Spleen (tissue), 11 donors: ENCODE measurements around the gene UCHL5. TPM values are rescaled to one million over a fixed set of nuclear protein-coding genes. Genes with fewer than 3 reads are reported as not detected.

Experiments used
- DNase-seq: peaks from one replicate; pipeline ENCODE4 v3.0.0-alpha.2; 2020
- H3K27ac ChIP-seq, 8 donors: fragments of 200-600 bp; sonication (generic) in 7 of 8; 1 replicate in 4 of 8; 2 replicates in 4 of 8; pipeline versions ENCODE4 v1.5.0 to v1.8.0; 2016 to 2021; ENCODE audit warnings: inconsistent platforms in 4 of 8, mild to moderate bottlenecking in 4 of 8, moderate library complexity in 1 of 8
- H3K27me3 ChIP-seq, 7 donors: fragments of 200-600 bp; sonication (generic) in 6 of 7; replicated peaks in 1 of 7; 1 replicate in 4 of 7; 2 replicates in 3 of 7; pipeline versions ENCODE4 v1.5.0 to v1.8.0; 2016 to 2021; ENCODE audit warnings: inconsistent platforms in 3 of 7, mild to moderate bottlenecking in 1 of 7
- H3K36me3 ChIP-seq, 6 donors: fragments of 200-600 bp; sonication (generic) in 5 of 6; 1 replicate in 4 of 6; 2 replicates in 2 of 6; pipeline versions ENCODE4 v1.5.0 to v1.8.0; 2016 to 2021; ENCODE audit warnings: inconsistent platforms in 2 of 6
- H3K4me1 ChIP-seq, 6 donors: fragments of 200-600 bp; sonication (generic) in 5 of 6; 1 replicate in 3 of 6; 2 replicates in 3 of 6; pipeline versions ENCODE4 v1.5.0 to v1.8.0; 2016 to 2021; ENCODE audit warnings: inconsistent platforms in 3 of 6
- H3K4me3 ChIP-seq, 8 donors: fragments of 200-600 bp; sonication (generic) in 7 of 8; 1 replicate in 4 of 8; 2 replicates in 4 of 8; pipeline versions ENCODE4 v1.5.0 to v1.8.0; 2016 to 2021; ENCODE audit warnings: inconsistent platforms in 4 of 8, mild to moderate bottlenecking in 4 of 8, moderate library complexity in 2 of 8
- H3K9me3 ChIP-seq, 8 donors: fragments of 200-600 bp; sonication (generic) in 7 of 8; 1 replicate in 4 of 8; 2 replicates in 4 of 8; pipeline versions ENCODE4 v1.5.0 to v1.8.0; 2016 to 2021; ENCODE audit warnings: inconsistent platforms in 4 of 8
- POLR2A ChIP-seq, 3 donors: fragments of 450-650 bp; IDR thresholded peaks; one replicate each; pipeline ENCODE4 v1.5.1; 2017; ENCODE audit warnings: antibody characterized with exemption in 3 of 3, mild to moderate bottlenecking in 1 of 3
- POLR2AphosphoS5 ChIP-seq, 3 donors: sonication (generic); formaldehyde crosslinking; IDR thresholded peaks; one replicate each; pipeline ENCODE4 v1.5.1; 2017; ENCODE audit warnings: antibody characterized with exemption in 3 of 3
- WGBS, 5 donors: extraction: QIAGEN DNeasy Blood & Tissue Kit in 3 of 5; methylation state at CpG; one replicate each; pipeline versions ENCODE4 v1.1.5 to v1.1.7; 2013 to 2018; 5-methylcytosine and 5-hydroxymethylcytosine counted together
- intact Hi-C: fragments of 100-400 bp; cut with DNase I; formaldehyde crosslinking; loops from one replicate; pipeline ENCODE4 v1.15.0; 2023; ENCODE audit warnings: low total_unique reads
- polyA plus RNA-seq, 3 donors: library from polyadenylated mRNA; stranded (reverse); fragments of 200-250 nt; gene quantifications; one replicate each; pipeline ENCODE4 v1.2.1, GENCODE V29; 2013
- total RNA-seq, 7 donors: library from RNA; depleted of rRNA in 3 of 7; stranded (reverse); fragments of >200 nt in 3 of 7; fragmentation: NEBNext Ultra II Directional in 4 of 7; extraction: Animal tissue kit (Norgen Biotek cat#: 25700) in 4 of 7; gene quantifications; one replicate each; pipeline versions ENCODE4 v1.1.0 to v1.2.1, GENCODE V29; 2016 to 2021
- TF ChIP-seq, protein P1 (sequence below), 11 experiments: fragments of 200-600 bp in 7 of 11; fragments of 450-650 bp in 4 of 11; sonication (generic) in 4 of 11; IDR thresholded peaks in 8 of 11; conservative IDR thresholded peaks in 3 of 11; 1 replicate in 7 of 11; 2 replicates in 4 of 11; pipeline versions ENCODE4 v1.4.0 to v1.8.0; 2016 to 2021; ENCODE audit warnings: antibody characterized with exemption in 11 of 11, inconsistent platforms in 4 of 11, mild to moderate bottlenecking in 1 of 11
- donor health status: healthy with polysubstance abuse.
- donor health status: DM: no; HTN: no; CAD: no; lungs with moderate emphysema.
- donor health status: DM: no; HTN: no; CAD: no.
- donor health status: Bipolar disorder and iron deficiency.
- donor health status: healthy.
- donor health status: DM: no; HTN: no; CAD: no.
- donor health status: DM: yes; HTN: yes; CAD: no.

The UCHL5 gene
- total and polyA plus RNA-seq, 10 donors: 9.9 to 41.7 (median 32.8) TPM

DNA sequence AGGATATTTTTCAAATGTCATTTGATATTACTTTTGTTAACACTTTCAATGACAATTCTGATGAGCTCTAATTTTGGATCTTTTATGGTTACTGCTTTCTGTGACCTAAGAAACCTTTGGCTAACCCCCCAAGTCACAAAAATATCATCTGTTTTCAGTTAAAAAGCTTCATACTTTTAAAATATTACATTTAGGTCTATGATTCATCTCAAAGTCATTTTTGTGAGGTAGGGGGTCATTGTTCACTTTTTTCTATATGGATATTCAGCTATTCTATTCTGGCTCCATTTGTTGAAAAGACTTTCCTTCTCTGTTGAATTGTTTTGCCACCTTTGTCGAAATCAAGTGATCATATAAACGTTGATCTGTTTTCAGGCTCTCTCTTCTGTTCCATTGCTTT, 44.8 kb downstream of the UCHL5 start:
- intact Hi-C loops: loop anchor here (10.0 kb wide), 1 partner anchor 550 kb away; no protein-coding TSS in a partner anchor
- WGBS, 5 donors: 87 to 97% (median 93%) methylated on average over 2 of the region's 2 CpGs
- Histone ChIP-seq H3K27me3 (no peaks in the 10 kb centered on the region), H3K36me3 (peaks cover 0 to 11% (median 0%) of the 10 kb centered on the region in 6 donors), H3K4me3 (no peak overlapping the region), H3K4me1 (peaks cover 0 to 10% (median 3%) of the 10 kb centered on the region in 6 donors), H3K9me3 (no peaks in the 10 kb centered on the region), H3K27ac (no peak overlapping the region)
- DNase-seq: no peak
- TF ChIP-seq, protein P1, sequence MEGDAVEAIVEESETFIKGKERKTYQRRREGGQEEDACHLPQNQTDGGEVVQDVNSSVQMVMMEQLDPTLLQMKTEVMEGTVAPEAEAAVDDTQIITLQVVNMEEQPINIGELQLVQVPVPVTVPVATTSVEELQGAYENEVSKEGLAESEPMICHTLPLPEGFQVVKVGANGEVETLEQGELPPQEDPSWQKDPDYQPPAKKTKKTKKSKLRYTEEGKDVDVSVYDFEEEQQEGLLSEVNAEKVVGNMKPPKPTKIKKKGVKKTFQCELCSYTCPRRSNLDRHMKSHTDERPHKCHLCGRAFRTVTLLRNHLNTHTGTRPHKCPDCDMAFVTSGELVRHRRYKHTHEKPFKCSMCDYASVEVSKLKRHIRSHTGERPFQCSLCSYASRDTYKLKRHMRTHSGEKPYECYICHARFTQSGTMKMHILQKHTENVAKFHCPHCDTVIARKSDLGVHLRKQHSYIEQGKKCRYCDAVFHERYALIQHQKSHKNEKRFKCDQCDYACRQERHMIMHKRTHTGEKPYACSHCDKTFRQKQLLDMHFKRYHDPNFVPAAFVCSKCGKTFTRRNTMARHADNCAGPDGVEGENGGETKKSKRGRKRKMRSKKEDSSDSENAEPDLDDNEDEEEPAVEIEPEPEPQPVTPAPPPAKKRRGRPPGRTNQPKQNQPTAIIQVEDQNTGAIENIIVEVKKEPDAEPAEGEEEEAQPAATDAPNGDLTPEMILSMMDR (IDR thresholded peaks at IDR 0.05 in 8 of 11, conservative IDR thresholded peaks at IDR 0.05 in 3 of 11): no peak
- no peak for TF ChIP-seq POLR2AphosphoS5 (IDR thresholded peaks at IDR 0.05)
- no peak for TF ChIP-seq POLR2A (IDR thresholded peaks at IDR 0.05)

- WGBS, 5 donors: 93 to 97% (median 94%) methylated on average over 7 of the region's 7 CpGs
- peaks cover 0 to 11% (median 0%) of the 10 kb centered on the region in 6 donors for H3K36me3 ChIP-seq
- no peaks in the 10 kb centered on the region for H3K27me3 ChIP-seq
- no peak overlapping the region for H3K27ac ChIP-seq
- no peak for DNase-seq
- intact Hi-C loops: loop anchor here (10.0 kb wide), 1 partner anchor 549 kb away; no protein-coding TSS in a partner anchor
- TF ChIP-seq POLR2AphosphoS5 (IDR thresholded peaks at IDR 0.05): no peak
- no peak for TF ChIP-seq POLR2A (IDR thresholded peaks at IDR 0.05)
- TF ChIP-seq, protein P1 (IDR thresholded peaks at IDR 0.05 in 8 of 11, conservative IDR thresholded peaks at IDR 0.05 in 3 of 11): no peak
- H3K9me3 ChIP-seq: no peaks in the 10 kb centered on the region
- H3K4me1 ChIP-seq: peaks cover 0 to 3% (median 0%) of the 10 kb centered on the region in 6 donors
- H3K4me3 ChIP-seq: no peak overlapping the region
Measured at GRCh38 chr1:193013707-193014106, 45.5 kb downstream of the UCHL5 start.

- Histone ChIP-seq H3K9me3 (no peaks in the 10 kb centered on the region), H3K27me3 (no peaks in the 10 kb centered on the region), H3K4me3 (no peak overlapping the region), H3K36me3 (peaks cover 0 to 11% (median 0%) of the 10 kb centered on the region in 6 donors), H3K4me1 (peaks cover 0 to 3% (median 0%) of the 10 kb centered on the region in 6 donors), H3K27ac (peak overlapping the region in 3 of 8 donors; percentile 0 to 27 (median 3))
- TF ChIP-seq POLR2A (IDR thresholded peaks at IDR 0.05) (no peak), POLR2AphosphoS5 (IDR thresholded peaks at IDR 0.05) (no peak)
- TF ChIP-seq, protein P1 (IDR thresholded peaks at IDR 0.05 in 8 of 11, conservative IDR thresholded peaks at IDR 0.05 in 3 of 11): no peak
- intact Hi-C loops: loop anchor here (10.0 kb wide), 1 partner anchor 548 kb away; no protein-coding TSS in a partner anchor
- 78 to 95% (median 84%) methylated on average over 2 of the region's 2 CpGs for WGBS, 5 donors
- DNase-seq: no peak
Measured at GRCh38 chr1:193013005-193013404, 46.2 kb downstream of the UCHL5 start.

DNA sequence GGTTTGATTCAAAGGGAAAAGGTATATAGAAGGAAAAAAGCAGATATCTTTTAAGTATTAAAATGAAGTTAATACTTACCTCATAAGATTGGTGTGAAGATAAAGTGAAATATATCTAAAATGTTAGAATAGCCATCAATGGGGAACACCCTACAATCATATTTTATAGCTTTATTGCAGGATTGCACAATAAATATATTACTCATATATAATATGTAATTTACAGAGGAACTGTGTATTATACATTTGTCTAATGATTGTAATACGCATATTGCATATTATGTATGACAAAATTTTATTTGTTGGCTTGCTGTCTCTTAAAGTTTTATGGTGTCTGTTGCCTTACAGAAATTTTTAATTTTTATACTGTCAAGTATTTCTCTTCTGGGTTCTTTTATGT, 47.8 kb downstream of the UCHL5 start:
- H3K4me3 ChIP-seq: no peak overlapping the region
- H3K27ac ChIP-seq: no peak overlapping the region
- H3K27me3 ChIP-seq: no peaks in the 10 kb centered on the region
- DNase-seq: no peak
- peaks cover 0 to 3% (median 0%) of the 10 kb centered on the region in 6 donors for H3K4me1 ChIP-seq
- intact Hi-C loops: loop anchor here (10.0 kb wide), 1 partner anchor 547 kb away; no protein-coding TSS in a partner anchor
- peaks cover 0 to 11% (median 0%) of the 10 kb centered on the region in 6 donors for H3K36me3 ChIP-seq
- H3K9me3 ChIP-seq: no peaks in the 10 kb centered on the region
- WGBS, 5 donors: 94 to 98% (median 96%) methylated on average over 1 of the region's 1 CpG
- TF ChIP-seq POLR2A (IDR thresholded peaks at IDR 0.05) (no peak), POLR2AphosphoS5 (IDR thresholded peaks at IDR 0.05) (no peak)
- TF ChIP-seq, protein P1 (IDR thresholded peaks at IDR 0.05 in 8 of 11, conservative IDR thresholded peaks at IDR 0.05 in 3 of 11): no peak
